GM13977 (cell line): Measurements from ENCODE around the gene PDE3B.

Experiments
- DNase-seq: peaks from one replicate; pipeline ENCODE4 v3.0.0; 2012; ENCODE audit warnings: low spot score
- CTCF ChIP-seq: IDR thresholded peaks from 2 replicates; pipeline ENCODE4 v1.5.1; 2012; ENCODE audit warnings: mild to moderate bottlenecking, control low read depth; ENCODE audit not compliant: insufficient read depth; ENCODE audit errors: extremely low read depth, missing control alignments
- in situ Hi-C: fragments of 300-500 bp; cut with MboI; formaldehyde crosslinking; loops from one replicate; pipeline ENCODE4 v1.12.0; 2022; ENCODE audit warnings: low sequenced_read_pairs, low pct_unique_long_range_greater_than_20kb, mixed read lengths, inconsistent platforms; ENCODE audit not compliant: unreplicated experiment

PDE3B gene

GRCh38 chr11:14764179-14764578 is 120.6 kb downstream of the PDE3B start:
- in situ Hi-C loops: loop anchor here (25.0 kb wide), 1 partner anchor 227 kb away; no protein-coding TSS in a partner anchor
- no peak for DNase-seq
- no peak for TF ChIP-seq CTCF

- no peak for TF ChIP-seq CTCF
- in situ Hi-C loops: loop anchor here (25.0 kb wide), 1 partner anchor 228 kb away; no protein-coding TSS in a partner anchor
- peak; percentile 49 for DNase-seq
Observed at GRCh38 chr11:14764579-14765527, 121.2 kb downstream of the PDE3B start.

GRCh38 chr11:14766585-14766984 is 123.0 kb downstream of the PDE3B start:
- in situ Hi-C loops: loop anchor here (25.0 kb wide), 1 partner anchor 229 kb away; no protein-coding TSS in a partner anchor
- no peak for DNase-seq
- TF ChIP-seq CTCF: no peak

GRCh38 chr11:14768526-14769188 is 125.1 kb downstream of the PDE3B start:
- in situ Hi-C loops: loop anchor here (25.0 kb wide), 1 partner anchor 231 kb away; no protein-coding TSS in a partner anchor

GRCh38 chr11:14773755-14774154 is 130.2 kb downstream of the PDE3B start:
- TF ChIP-seq CTCF: no peak
- in situ Hi-C loops: loop anchor here (25.0 kb wide), 1 partner anchor 236 kb away; no protein-coding TSS in a partner anchor
- DNase-seq: no peak

More at GRCh38 chr11:14768526-14769188, 125.1 kb downstream of the PDE3B start:
- DNase-seq: peak; percentile 17
- no peak for TF ChIP-seq CTCF

- no peak for DNase-seq
- in situ Hi-C loops: loop anchor here (25.0 kb wide), 2 partner anchors 138 to 237 kb away; no protein-coding TSS in a partner anchor
- TF ChIP-seq CTCF: no peak
Observed at GRCh38 chr11:14774721-14775120, 131.1 kb downstream of the PDE3B start.
